GM12892 (cell line): ENCODE results near the gene ZBTB24.
A peak's percentile ranks its signal among the peaks of the same experiment; 100 is the strongest.

Experiments
- DNase-seq: peaks from one replicate; pipeline ENCODE4 v3.0.0; 2011; ENCODE audit not compliant: insufficient read length
- FAIRE-seq: peaks from 2 replicates; lab custom pipeline; 2011; peaks lifted over from hg19 to GRCh38; lab: Jason Lieb, UNC
- POLR2A ChIP-seq: IDR thresholded peaks from 2 replicates; pipeline ENCODE4 v1.6.1; 2011; ENCODE audit warnings: low read depth, low read length, control low read depth
- POLR2AphosphoS5 ChIP-seq: IDR thresholded peaks from 2 replicates; pipeline ENCODE4 v1.6.1; 2011; ENCODE audit warnings: low read depth, low read length, control low read depth
- TAF1 ChIP-seq: IDR thresholded peaks from 2 replicates; pipeline ENCODE4 v1.6.1; 2011; ENCODE audit warnings: low read depth, mild to moderate bottlenecking, control low read depth, low read length, borderline replicate concordance

ZBTB24 gene

DNA sequence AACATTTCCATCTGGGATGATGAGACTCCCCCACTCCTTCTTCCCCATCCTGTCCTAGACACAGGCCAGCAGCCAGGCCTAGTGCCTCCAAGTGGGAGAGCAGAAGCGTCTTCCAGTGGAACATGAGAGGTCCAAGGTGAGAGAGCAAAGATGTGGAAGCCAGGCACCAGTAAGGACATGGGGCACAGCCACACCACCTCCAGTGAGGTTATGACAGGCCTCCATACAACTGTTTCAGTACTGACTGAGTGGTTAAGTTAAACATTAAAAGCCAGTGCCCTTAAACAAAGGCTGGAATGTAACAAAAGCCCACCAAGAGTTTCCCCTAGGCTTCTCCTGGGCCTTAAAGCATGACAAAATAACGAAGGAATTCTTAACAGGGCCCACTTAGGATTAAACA is 5.3 kb downstream of the ZBTB24 start:
- no peak for TF ChIP-seq POLR2AphosphoS5
- TF ChIP-seq POLR2A: no peak
- TF ChIP-seq TAF1: no peak
- DNase-seq: no peak
- no peak for FAIRE-seq

- TF ChIP-seq POLR2AphosphoS5 (no peak), POLR2A (no peak), TAF1 (no peak)
- FAIRE-seq (no peak), DNase-seq (no peak)
These were observed 5.8 kb downstream of the ZBTB24 start for GRCh38 chr6:109477184-109477583.

GRCh38 chr6:109475625-109476024 is 7.4 kb downstream of the ZBTB24 start:
- no peak for TF ChIP-seq TAF1
- TF ChIP-seq POLR2AphosphoS5: no peak
- TF ChIP-seq POLR2A: no peak
- FAIRE-seq: no peak
- no peak for DNase-seq

- FAIRE-seq (no peak), DNase-seq (no peak)
- TF ChIP-seq TAF1: no peak
- TF ChIP-seq POLR2A: no peak
- no peak for TF ChIP-seq POLR2AphosphoS5
These were observed 8.0 kb downstream of the ZBTB24 start for GRCh38 chr6:109474995-109475394.

GRCh38 chr6:109473120-109473519 is 9.9 kb downstream of the ZBTB24 start:
- no peak for DNase-seq
- FAIRE-seq: peak; percentile 68
- TF ChIP-seq POLR2A (no peak), POLR2AphosphoS5 (no peak), TAF1 (no peak)

DNA sequence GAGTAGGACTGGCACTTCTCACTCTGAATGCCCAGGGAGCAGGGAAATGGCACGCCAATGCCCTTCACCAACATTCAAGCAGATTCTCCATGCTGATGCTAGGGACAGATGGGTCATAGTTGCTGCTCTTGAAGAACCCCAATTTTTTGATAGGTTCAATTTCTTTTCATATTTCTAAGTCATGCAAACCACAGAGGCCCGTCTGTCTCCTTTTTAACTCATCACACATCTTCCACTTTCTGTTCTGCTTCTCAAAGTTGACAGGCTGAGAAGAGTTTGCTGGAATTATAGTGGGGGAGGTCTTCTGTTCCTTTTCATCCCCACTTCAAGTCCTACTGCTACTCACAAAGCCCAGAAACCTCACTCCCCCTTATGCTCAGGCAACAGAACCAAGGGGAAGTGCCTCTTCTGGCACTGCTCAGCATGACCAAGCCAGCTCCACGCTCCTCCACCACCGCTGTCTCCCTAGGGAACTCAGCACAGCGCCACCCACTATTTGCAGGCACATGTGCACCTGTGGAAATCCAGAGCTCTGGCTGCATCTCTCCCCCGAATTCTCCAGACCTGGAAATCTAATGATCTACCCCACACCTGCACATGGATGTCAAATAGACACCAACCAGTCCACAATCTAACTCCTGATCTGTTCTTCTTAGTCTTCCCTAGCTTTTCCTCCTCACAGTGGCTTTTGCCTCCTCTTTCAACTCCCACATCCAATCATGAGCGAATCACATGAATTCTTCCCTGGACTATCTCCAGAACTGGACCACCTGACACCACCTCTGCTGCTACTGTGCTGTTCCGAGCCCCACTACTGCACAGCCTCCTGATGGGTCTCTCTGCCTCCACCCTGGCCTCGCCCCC is 10.7 kb downstream of the ZBTB24 start:
- DNase-seq (no peak), FAIRE-seq (no peak)
- TF ChIP-seq TAF1 (no peak), POLR2AphosphoS5 (no peak), POLR2A (no peak)

GRCh38 chr6:109471105-109471810 is 11.8 kb downstream of the ZBTB24 start:
- FAIRE-seq (no peak), DNase-seq (no peak)
- TF ChIP-seq POLR2A: no peak
- TF ChIP-seq POLR2AphosphoS5: no peak
- TF ChIP-seq TAF1: no peak

GRCh38 chr6:109469591-109470189 is 13.3 kb downstream of the ZBTB24 start:
- no peak for FAIRE-seq
- TF ChIP-seq TAF1 (no peak), POLR2AphosphoS5 (no peak), POLR2A (no peak)
- DNase-seq: no peak

DNA sequence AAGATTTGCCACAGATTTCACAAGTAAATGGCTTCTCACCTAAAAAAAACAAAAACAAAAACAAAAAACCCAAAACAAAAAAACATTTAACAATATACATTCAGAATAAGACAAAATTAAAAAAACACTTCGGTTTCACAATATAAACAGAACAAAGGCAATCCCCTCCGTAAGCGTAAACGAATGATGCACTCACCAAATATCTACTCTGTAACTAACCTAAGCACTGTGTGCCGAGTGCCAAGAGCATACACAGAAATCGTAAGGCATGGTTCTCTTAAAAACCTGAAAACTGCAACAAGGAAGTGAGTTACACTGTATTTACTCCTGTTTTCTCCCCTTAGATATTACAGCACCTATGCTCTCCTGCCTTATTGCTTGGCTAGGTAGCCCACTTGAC is 15.3 kb downstream of the ZBTB24 start:
- TF ChIP-seq POLR2A: no peak
- no peak for TF ChIP-seq TAF1
- no peak for TF ChIP-seq POLR2AphosphoS5
- FAIRE-seq (no peak), DNase-seq (no peak)

DNA sequence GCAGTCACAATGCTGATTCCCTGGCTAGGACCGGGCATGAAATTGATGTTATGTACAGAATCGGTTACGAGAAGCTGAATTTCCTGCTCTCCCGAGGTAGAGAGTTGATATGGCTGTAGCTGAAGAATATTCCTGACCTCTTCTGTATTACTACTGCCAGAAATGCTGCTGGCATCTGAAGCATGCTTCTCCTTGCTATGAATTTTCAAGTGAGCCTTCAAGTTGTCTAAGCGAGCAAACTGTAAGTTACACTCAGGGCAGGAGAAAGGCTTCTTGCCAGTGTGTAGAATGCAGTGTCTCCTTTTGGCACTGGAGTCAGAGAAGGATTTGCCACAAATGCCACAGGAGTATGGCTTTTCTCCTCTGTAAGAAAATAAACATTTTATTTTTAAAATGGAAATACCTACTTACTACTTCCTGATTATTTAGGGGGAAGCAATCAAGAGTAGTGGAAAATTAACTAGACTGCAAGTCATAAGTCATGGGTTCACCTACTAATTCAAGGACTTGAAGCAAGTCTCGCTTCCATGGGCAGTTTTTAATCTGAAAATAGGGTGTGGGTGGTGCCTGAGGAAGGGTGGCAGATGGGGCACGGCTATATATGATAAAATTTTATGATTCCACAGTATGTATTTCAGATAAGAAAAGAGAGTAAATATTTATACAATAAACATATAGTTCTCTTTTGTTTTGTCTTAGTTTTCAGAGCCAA is 16.7 kb downstream of the ZBTB24 start:
- FAIRE-seq (no peak), DNase-seq (no peak)
- no peak for TF ChIP-seq POLR2AphosphoS5
- no peak for TF ChIP-seq POLR2A
- no peak for TF ChIP-seq TAF1

GRCh38 chr6:109465772-109466171 is 17.2 kb downstream of the ZBTB24 start:
- DNase-seq (no peak), FAIRE-seq (peak; percentile 24)
- TF ChIP-seq POLR2AphosphoS5: no peak
- no peak for TF ChIP-seq TAF1
- no peak for TF ChIP-seq POLR2A
